Sigmoid colon (tissue), 7 donors: Measurements from ENCODE around the gene SCAF4. TPM values are rescaled to one million over a fixed set of nuclear protein-coding genes. Genes with fewer than 3 reads are reported as not detected.

Experiments
- DNase-seq: peaks from one replicate; pipeline ENCODE4 v3.0.0-alpha.2; 2019
- H3K27ac ChIP-seq, 4 donors: fragments of 200-600 bp; sonication (generic); one replicate each; pipeline ENCODE4 v1.5.1; 2016 to 2019; ENCODE audit warnings: mild to moderate bottlenecking in 1 of 4
- H3K27me3 ChIP-seq, 3 donors: fragments of 200-600 bp; sonication (generic); one replicate each; pipeline ENCODE4 v1.5.1; 2019; ENCODE audit warnings: mild to moderate bottlenecking in 1 of 3
- H3K36me3 ChIP-seq, 4 donors: fragments of 200-600 bp; sonication (generic); one replicate each; pipeline ENCODE4 v1.5.1; 2016 to 2019
- H3K4me1 ChIP-seq, 4 donors: fragments of 200-600 bp; sonication (generic); one replicate each; pipeline ENCODE4 v1.5.1; 2017 to 2019
- H3K4me3 ChIP-seq, 4 donors: fragments of 200-600 bp; sonication (generic); one replicate each; pipeline ENCODE4 v1.5.1; 2017 to 2019; ENCODE audit warnings: mild to moderate bottlenecking in 2 of 4, moderate library complexity in 1 of 4
- H3K9me3 ChIP-seq, 4 donors: fragments of 200-600 bp in 3 of 4; sonication (generic) in 3 of 4; one replicate each; pipeline versions ENCODE4 v1.5.1 to v1.6.1; 2013 to 2019
- CTCF ChIP-seq, 4 experiments: fragments of 450-650 bp in 3 of 4; fragments of 200-600 bp in 1 of 4; IDR thresholded peaks; one replicate each; pipeline ENCODE4 v1.5.1; 2016 to 2019; ENCODE audit warnings: antibody characterized with exemption in 4 of 4, mild to moderate bottlenecking in 3 of 4, moderate library complexity in 2 of 4
- EP300 ChIP-seq, 4 donors: sonication (generic); formaldehyde crosslinking; IDR thresholded peaks; one replicate each; pipeline ENCODE4 v1.6.1; 2017; ENCODE audit warnings: antibody characterized with exemption in 4 of 4
- POLR2A ChIP-seq, 2 donors: fragments of 450-650 bp; IDR thresholded peaks; one replicate each; pipeline ENCODE4 v1.6.1; 2016; ENCODE audit warnings: antibody characterized with exemption in 2 of 2, mild to moderate bottlenecking in 2 of 2, moderate library complexity in 2 of 2
- POLR2AphosphoS5 ChIP-seq, 4 donors: sonication (generic); formaldehyde crosslinking; IDR thresholded peaks; one replicate each; pipeline ENCODE4 v1.6.1; 2017; ENCODE audit warnings: antibody characterized with exemption in 4 of 4
- WGBS, 2 donors: extraction: QIAGEN DNeasy Blood & Tissue Kit; methylation state at CpG; one replicate each; pipeline ENCODE4 v1.1.7; 2013; 5-methylcytosine and 5-hydroxymethylcytosine counted together
- intact Hi-C: fragments of 100-400 bp; cut with DNase I; formaldehyde crosslinking; loops from one replicate; pipeline ENCODE4 v1.15.1; 2023
- polyA plus RNA-seq, 3 donors: library from polyadenylated mRNA; stranded (reverse); fragments of 200-250 nt; gene quantifications; one replicate each; pipeline ENCODE4 v1.2.3, GENCODE V29; 2013
- total RNA-seq, 4 donors: library from RNA; depleted of rRNA; stranded (reverse); fragments of >200 nt; gene quantifications; one replicate each; pipeline ENCODE4 v1.1.0, GENCODE V29; 2016
- donor health status: healthy with polysubstance abuse.
- donor health status: Bipolar disorder and iron deficiency.
- donor health status: healthy.

SCAF4 gene
- total and polyA plus RNA-seq, 7 donors, result 6.0 to 19.1 (median 11.4) TPM

DNA sequence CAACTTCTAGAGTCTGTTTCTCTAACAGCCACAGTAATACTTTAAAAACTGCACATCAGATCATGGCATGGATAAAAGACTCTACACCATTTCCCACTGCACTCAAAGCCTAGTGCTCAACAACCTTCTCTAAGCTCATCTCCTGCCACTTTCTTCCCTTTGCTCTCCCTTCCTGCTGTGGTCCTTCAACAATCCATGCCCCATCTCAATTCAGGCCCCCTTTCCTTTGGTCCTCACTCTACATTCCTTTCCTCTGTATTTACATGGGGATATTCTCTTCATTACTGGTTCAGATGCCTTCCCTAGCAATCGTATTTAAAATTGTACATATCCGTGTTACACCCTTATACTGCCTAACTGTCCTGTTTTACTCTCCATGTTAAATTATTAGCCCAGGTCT is 53.4 kb downstream of the SCAF4 start:
- TF ChIP-seq POLR2A (IDR thresholded peaks at IDR 0.05), result no peak
- TF ChIP-seq CTCF (IDR thresholded peaks at IDR 0.05), result no peak
- no peak for TF ChIP-seq POLR2AphosphoS5 (IDR thresholded peaks at IDR 0.05)
- TF ChIP-seq EP300 (IDR thresholded peaks at IDR 0.05), result no peak
- Histone ChIP-seq H3K9me3 (no peaks in the 10 kb centered on the region), H3K4me1 (no peaks in the 10 kb centered on the region), H3K4me3 (no peak overlapping the region), H3K27me3 (no peaks in the 10 kb centered on the region), H3K27ac (no peak overlapping the region), H3K36me3 (peaks cover 0 to 33% (median 4%) of the 10 kb centered on the region in 4 donors)
- DNase-seq, result no peak
- intact Hi-C loops, result no loop called here
- 90 to 94% methylated on average over 2 of the region's 2 CpGs for WGBS, 2 donors

DNA sequence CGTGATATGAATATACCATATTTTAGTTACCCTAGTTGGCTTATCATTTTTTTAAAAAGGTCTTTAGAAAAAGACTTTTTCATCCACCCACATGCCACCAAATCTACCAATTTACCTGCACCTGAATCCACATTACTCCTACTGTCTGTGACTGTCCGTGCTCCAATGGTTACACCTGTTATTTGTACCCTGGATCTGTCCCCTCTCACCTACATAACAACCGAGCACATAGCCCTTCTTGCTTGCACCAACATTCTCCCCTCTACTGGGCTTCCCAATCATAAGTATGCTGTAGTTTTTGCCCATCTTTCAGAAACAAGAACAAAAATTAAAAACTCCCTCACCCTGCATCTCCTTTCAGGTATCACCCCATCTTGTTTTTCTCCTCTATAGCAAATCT is 54.9 kb downstream of the SCAF4 start:
- no peak overlapping the region for H3K27ac ChIP-seq

GRCh38 chr21:31675960-31676359 is 56.0 kb downstream of the SCAF4 start:
- no peak overlapping the region for H3K4me3 ChIP-seq
- no peaks in the 10 kb centered on the region for H3K4me1 ChIP-seq
- intact Hi-C loops, result no loop called here
- TF ChIP-seq POLR2A (IDR thresholded peaks at IDR 0.05), result no peak
- no peak for TF ChIP-seq CTCF (IDR thresholded peaks at IDR 0.05)
- no peak for TF ChIP-seq POLR2AphosphoS5 (IDR thresholded peaks at IDR 0.05)
- no peak for TF ChIP-seq EP300 (IDR thresholded peaks at IDR 0.05)
- H3K27ac ChIP-seq, result no peak overlapping the region
- 89 to 94% methylated on average over 2 of the region's 2 CpGs for WGBS, 2 donors
- H3K9me3 ChIP-seq, result no peaks in the 10 kb centered on the region
- peaks cover 0 to 29% (median 9%) of the 10 kb centered on the region in 4 donors for H3K36me3 ChIP-seq
- no peaks in the 10 kb centered on the region for H3K27me3 ChIP-seq
- DNase-seq, result no peak

More for the DNA sequence above, 54.9 kb downstream of the SCAF4 start:
- peaks cover 0 to 21% (median under 1%) of the 10 kb centered on the region in 4 donors for H3K36me3 ChIP-seq
- TF ChIP-seq POLR2A (IDR thresholded peaks at IDR 0.05), result no peak
- TF ChIP-seq CTCF (IDR thresholded peaks at IDR 0.05), result no peak
- no peak for TF ChIP-seq EP300 (IDR thresholded peaks at IDR 0.05)
- no peak for TF ChIP-seq POLR2AphosphoS5 (IDR thresholded peaks at IDR 0.05)
- no peaks in the 10 kb centered on the region for H3K4me1 ChIP-seq
- no peak overlapping the region for H3K4me3 ChIP-seq
- H3K9me3 ChIP-seq, result no peaks in the 10 kb centered on the region
- DNase-seq, result no peak
- no peaks in the 10 kb centered on the region for H3K27me3 ChIP-seq
- intact Hi-C loops, result no loop called here
- 95 to 97% methylated on average over 3 of the region's 3 CpGs for WGBS, 2 donors

DNA sequence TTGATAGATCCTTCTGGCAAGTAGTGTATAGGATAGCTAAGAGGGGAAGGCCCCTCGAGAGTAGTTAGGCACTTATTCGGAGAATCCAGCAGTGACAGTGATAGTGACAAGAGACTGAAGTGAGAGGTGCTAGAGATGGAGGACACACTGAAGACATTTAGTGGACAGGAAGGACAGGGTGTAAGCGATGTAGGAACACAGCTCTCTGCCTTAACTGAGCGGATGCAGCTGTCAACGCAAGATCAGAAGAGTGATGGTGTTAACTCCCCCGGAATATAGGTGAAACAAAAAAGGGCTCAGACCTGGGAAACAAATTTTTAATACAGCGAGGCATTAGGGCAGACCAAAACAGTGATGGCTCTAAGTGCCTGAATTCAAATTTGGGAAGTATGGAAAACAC is 56.6 kb downstream of the SCAF4 start:
- TF ChIP-seq POLR2A (IDR thresholded peaks at IDR 0.05) (no peak), EP300 (IDR thresholded peaks at IDR 0.05) (no peak), POLR2AphosphoS5 (IDR thresholded peaks at IDR 0.05) (no peak), CTCF (IDR thresholded peaks at IDR 0.05) (no peak)
- Histone ChIP-seq H3K4me1 (peaks cover 0 to 1% (median 0%) of the 10 kb centered on the region in 4 donors), H3K27ac (no peak overlapping the region), H3K4me3 (no peak overlapping the region), H3K36me3 (peaks cover 0 to 33% (median 9%) of the 10 kb centered on the region in 4 donors), H3K27me3 (no peaks in the 10 kb centered on the region), H3K9me3 (no peaks in the 10 kb centered on the region)
- DNase-seq, result no peak
- intact Hi-C loops, result no loop called here
- 92 to 94% methylated on average over 7 of the region's 7 CpGs for WGBS, 2 donors

DNA sequence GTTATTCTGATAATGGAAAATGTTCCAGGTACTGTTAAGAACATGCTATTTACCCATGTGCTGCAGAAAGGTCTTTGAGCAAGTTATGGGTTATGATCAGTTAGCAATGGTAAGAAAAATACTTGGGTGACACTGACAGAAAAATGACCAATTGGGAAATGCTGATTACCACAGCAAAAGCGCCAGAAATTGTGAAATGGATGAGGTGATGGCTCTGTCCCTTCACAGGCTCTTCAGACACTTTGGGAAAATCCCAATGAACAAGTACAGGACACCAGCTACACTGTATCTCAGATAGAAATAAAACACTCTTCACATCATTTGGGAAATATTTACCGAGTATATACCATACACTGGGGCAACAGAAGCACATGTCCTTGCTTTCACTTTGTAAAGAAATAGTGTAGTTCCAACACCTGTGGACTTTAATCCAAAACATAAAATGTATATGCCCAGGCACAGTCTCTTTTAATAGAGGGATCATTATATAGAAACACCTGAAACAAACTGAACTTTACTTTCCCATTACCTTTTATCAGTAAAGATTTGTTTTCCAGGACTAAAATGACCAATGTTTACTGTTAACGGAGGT is 58.5 kb downstream of the SCAF4 start:
- TF ChIP-seq POLR2AphosphoS5 (IDR thresholded peaks at IDR 0.05) (no peak), EP300 (IDR thresholded peaks at IDR 0.05) (no peak), CTCF (IDR thresholded peaks at IDR 0.05) (no peak), POLR2A (IDR thresholded peaks at IDR 0.05) (no peak)
- WGBS, 2 donors, result 49 to 76% methylated on average over 3 of the region's 3 CpGs
- Histone ChIP-seq H3K27me3 (no peaks in the 10 kb centered on the region), H3K36me3 (peaks cover 0 to 39% (median 16%) of the 10 kb centered on the region in 4 donors), H3K27ac (no peak overlapping the region), H3K4me1 (peaks cover 0 to 14% (median 0%) of the 10 kb centered on the region in 4 donors), H3K9me3 (no peaks in the 10 kb centered on the region), H3K4me3 (no peak overlapping the region)
- DNase-seq, result no peak
- intact Hi-C loops, result no loop called here
